HCT116 (cell line): ENCODE results near the gene SERPINH1. TPM values are rescaled to one million over a fixed set of nuclear protein-coding genes. Genes with fewer than 3 reads are reported as not detected.

ENCODE experiments used
- ATAC-seq: fragments of 200-7000 bp; cut with Tn5 transposase; 2 replicates; pipeline ENCODE4 v1.9.1; 2020; ENCODE audit warnings: mild to moderate bottlenecking, moderate library complexity
- BruUV-seq: library from RNA; stranded (reverse); fragments of 400-500 nt; replicated peaks from 2 replicates; lab custom pipeline; 2021; lab: Mats Ljungman, UMichigan
- CTCF ChIA-PET: fragments of 300-600 bp; sonication (Branson Sonifier 250); formaldehyde crosslinking; loops from one replicate; lab custom pipeline; 2021; ENCODE audit warnings: antibody characterized with exemption; lab: Charles Lee
- POLR2A ChIA-PET: fragments of 300-600, 350-600 bp; sonication (Branson Sonifier 250); formaldehyde crosslinking; loops from one replicate; lab custom pipeline; 2021; ENCODE audit warnings: antibody characterized with exemption; lab: Charles Lee
- RAD21 ChIA-PET, 2 experiments: fragments of 300-600 bp; sonication (Branson Sonifier 250); formaldehyde crosslinking; loops; one replicate each; lab custom pipeline; 2023; ENCODE audit warnings: low total read pairs in 2 of 2; ENCODE audit not compliant: uncharacterized antibody in 2 of 2, unreplicated experiment in 2 of 2, low non-redundant PET in 1 of 2; lab: Charles Lee
- DNase-seq: peaks from one replicate; pipeline ENCODE4 v3.0.0-alpha.2; 2010; ENCODE audit warnings: low read depth, low spot score
- H2AFZ ChIP-seq: fragments of 200-600 bp; shearing (Covaris generic), sonication (generic); 2 replicates; pipeline ENCODE4 v1.6.1; 2017; ENCODE audit warnings: low read depth, mixed run types, mixed read lengths, antibody characterized with exemption, low read length; ENCODE audit not compliant: poor library complexity, severe bottlenecking
- H3K27ac ChIP-seq: 2 replicates; pipeline ENCODE4 v1.5.1; 2012; ENCODE audit warnings: low read depth, low read length
- H3K27me3 ChIP-seq: fragments of 200-600 bp; sonication (generic); 2 replicates; pipeline ENCODE4 v1.6.1; 2016; ENCODE audit warnings: mixed run types, low read length, mixed read lengths; ENCODE audit not compliant: insufficient read depth
- H3K36me3 ChIP-seq, 2 experiments: fragments of 200-500 bp in 1 of 2; fragments of 200-600 bp in 1 of 2; sonication (Bioruptor generic) in 1 of 2; sonication (generic) in 1 of 2; 2 replicates each; pipeline versions ENCODE4 v1.5.1 to v1.6.1; 2014 to 2016; ENCODE audit warnings: low read length in 2 of 2, inconsistent platforms in 1 of 2, mixed read lengths in 1 of 2, mixed run types in 1 of 2; ENCODE audit not compliant: insufficient read depth in 2 of 2, control insufficient read depth in 1 of 2
- H3K4me1 ChIP-seq, 2 experiments: fragments of 200-600 bp in 1 of 2; sonication (generic) in 1 of 2; 2 replicates each; pipeline versions ENCODE4 v1.5.1 to v1.6.1; 2012 to 2017; ENCODE audit warnings: low read length in 2 of 2, inconsistent platforms in 1 of 2, mild to moderate bottlenecking in 1 of 2, mixed read lengths in 1 of 2, mixed run types in 1 of 2, moderate library complexity in 1 of 2; ENCODE audit not compliant: insufficient read depth in 2 of 2, control insufficient read depth in 1 of 2
- H3K4me2 ChIP-seq: fragments of 200-600 bp; sonication (generic); 2 replicates; pipeline ENCODE4 v1.6.1; 2017; ENCODE audit warnings: mixed run types, low read length, mixed read lengths
- H3K4me3 ChIP-seq, 2 experiments: fragments of 200-600 bp in 1 of 2; sonication (generic) in 1 of 2; replicated peaks in 1 of 2; 2 replicates each; pipeline ENCODE4 v1.5.1; 2011 to 2016; ENCODE audit warnings: low read length in 2 of 2, control low read depth in 1 of 2, low read depth in 1 of 2, mild to moderate bottlenecking in 1 of 2, mixed read lengths in 1 of 2, mixed run types in 1 of 2
- H3K79me2 ChIP-seq: fragments of 200-600 bp; sonication (generic); 2 replicates; pipeline ENCODE4 v1.6.1; 2017; ENCODE audit warnings: mild to moderate bottlenecking, mixed run types, low read length, moderate library complexity, mixed read lengths; ENCODE audit not compliant: insufficient read depth
- H3K9ac ChIP-seq: fragments of 200-600 bp; sonication (generic); 2 replicates; pipeline ENCODE4 v1.6.1; 2016; ENCODE audit warnings: low read length, mixed read lengths
- H3K9me2 ChIP-seq: fragments of 200-600 bp; sonication (generic), shearing (Covaris generic); 2 replicates; pipeline ENCODE4 v1.6.1; 2017; ENCODE audit warnings: mixed run types, mild to moderate bottlenecking, moderate library complexity; ENCODE audit not compliant: insufficient read depth
- H3K9me3 ChIP-seq, 2 experiments: fragments of 200-500 bp in 1 of 2; fragments of 200-600 bp in 1 of 2; sonication (Bioruptor generic) in 1 of 2; sonication (generic) in 1 of 2; 2 replicates each; pipeline ENCODE4 v1.6.1; 2014 to 2017; ENCODE audit warnings: low read length in 2 of 2, mixed read lengths in 2 of 2, inconsistent platforms in 1 of 2, low read depth in 1 of 2, mild to moderate bottlenecking in 1 of 2, mixed run types in 1 of 2, moderate library complexity in 1 of 2; ENCODE audit not compliant: control insufficient read depth in 1 of 2, insufficient read depth in 1 of 2
- H4K20me1 ChIP-seq: fragments of 200-600 bp; sonication (generic), shearing (Covaris generic); 2 replicates; pipeline ENCODE4 v1.6.1; 2017; ENCODE audit warnings: mixed run types, mild to moderate bottlenecking, moderate library complexity; ENCODE audit not compliant: insufficient read depth
- CBX3 ChIP-seq: IDR thresholded peaks from 2 replicates; pipeline ENCODE4 v1.6.1; 2012; ENCODE audit warnings: low read depth
- CEBPB ChIP-seq: IDR thresholded peaks from 2 replicates; pipeline ENCODE4 v1.6.1; 2012; ENCODE audit warnings: low read depth
- EGR1 ChIP-seq: IDR thresholded peaks from 2 replicates; pipeline ENCODE4 v1.6.1; 2012; ENCODE audit warnings: low read depth
- ELF1 ChIP-seq: IDR thresholded peaks from 2 replicates; pipeline ENCODE4 v1.6.1; 2012; ENCODE audit warnings: low read depth, borderline replicate concordance
- EZH2 ChIP-seq: fragments of 200-600 bp; sonication (generic); IDR thresholded peaks from 2 replicates; pipeline ENCODE4 v1.6.1; 2017; ENCODE audit warnings: antibody characterized with exemption, mixed run types
- FOSL1 ChIP-seq: IDR thresholded peaks from 2 replicates; pipeline ENCODE4 v1.6.1; 2012; ENCODE audit warnings: low read depth
- JUND ChIP-seq: IDR thresholded peaks from 2 replicates; pipeline ENCODE4 v1.6.1; 2012
- POLR2AphosphoS5 ChIP-seq: IDR thresholded peaks from 2 replicates; pipeline ENCODE4 v1.6.1; 2011; ENCODE audit warnings: mild to moderate bottlenecking, low read depth, low read length, moderate library complexity
- SP1 ChIP-seq: IDR thresholded peaks from 2 replicates; pipeline ENCODE4 v1.6.1; 2012; ENCODE audit warnings: low read depth
- SRF ChIP-seq: IDR thresholded peaks from 2 replicates; pipeline ENCODE4 v1.6.1; 2012; ENCODE audit warnings: low read depth
- TCF7L2 ChIP-seq: IDR thresholded peaks from 2 replicates; pipeline ENCODE4 v1.7.0; 2011; ENCODE audit warnings: borderline replicate concordance, inconsistent platforms; ENCODE audit not compliant: insufficient read depth, insufficient read length; ENCODE audit errors: extremely low read depth
- ZFX ChIP-seq: fragments of 450-650 bp; IDR thresholded peaks from 2 replicates; pipeline ENCODE4 v1.6.1; 2017
- ZNF274 ChIP-seq: fragments of 200-500 bp; sonication (Bioruptor generic); IDR thresholded peaks from 2 replicates; pipeline ENCODE4 v1.6.1; 2014; ENCODE audit warnings: mild to moderate bottlenecking, low read depth, low read length, inconsistent platforms
- intact Hi-C: fragments of 100-400 bp; cut with micrococcal nuclease; formaldehyde crosslinking; loops from 2 replicates; pipeline ENCODE4 v1.10.0; 2022
- total RNA-seq: library from RNA; stranded (reverse); gene quantifications from one replicate; pipeline ENCODE4 v1.2.1, GENCODE V29; 2021; ENCODE audit not compliant: unreplicated experiment
- TF ChIP-seq, protein P1 (sequence below): IDR thresholded peaks from 2 replicates; pipeline ENCODE4 v1.6.1; 2012
- TF ChIP-seq, protein P2 (sequence below), 3 experiments: fragments of 200-600 bp in 1 of 3; sonication (generic) in 1 of 3; IDR thresholded peaks in 2 of 3; conservative IDR thresholded peaks in 1 of 3; 2 replicates each; pipeline ENCODE4 v1.5.1; 2012 to 2017; ENCODE audit warnings: low read depth in 2 of 3, low read length in 2 of 3, antibody characterized with exemption in 1 of 3, borderline replicate concordance in 1 of 3, control low read depth in 1 of 3, mild to moderate bottlenecking in 1 of 3, mixed read lengths in 1 of 3, mixed run types in 1 of 3, moderate library complexity in 1 of 3; ENCODE audit not compliant: insufficient read depth in 1 of 3
- TF ChIP-seq, protein P3 (sequence below): IDR thresholded peaks from 2 replicates; pipeline ENCODE4 v1.6.1; 2011; ENCODE audit warnings: mild to moderate bottlenecking, low read length, moderate library complexity; ENCODE audit not compliant: insufficient replicate concordance; ENCODE audit errors: extremely low read depth
- TF ChIP-seq, protein P4 (sequence below): IDR thresholded peaks from 2 replicates; pipeline ENCODE4 v1.6.1; 2012; ENCODE audit warnings: low read depth

The SERPINH1 gene
- total RNA-seq, 1 experiment from 2014 or later: 84.9 TPM

DNA sequence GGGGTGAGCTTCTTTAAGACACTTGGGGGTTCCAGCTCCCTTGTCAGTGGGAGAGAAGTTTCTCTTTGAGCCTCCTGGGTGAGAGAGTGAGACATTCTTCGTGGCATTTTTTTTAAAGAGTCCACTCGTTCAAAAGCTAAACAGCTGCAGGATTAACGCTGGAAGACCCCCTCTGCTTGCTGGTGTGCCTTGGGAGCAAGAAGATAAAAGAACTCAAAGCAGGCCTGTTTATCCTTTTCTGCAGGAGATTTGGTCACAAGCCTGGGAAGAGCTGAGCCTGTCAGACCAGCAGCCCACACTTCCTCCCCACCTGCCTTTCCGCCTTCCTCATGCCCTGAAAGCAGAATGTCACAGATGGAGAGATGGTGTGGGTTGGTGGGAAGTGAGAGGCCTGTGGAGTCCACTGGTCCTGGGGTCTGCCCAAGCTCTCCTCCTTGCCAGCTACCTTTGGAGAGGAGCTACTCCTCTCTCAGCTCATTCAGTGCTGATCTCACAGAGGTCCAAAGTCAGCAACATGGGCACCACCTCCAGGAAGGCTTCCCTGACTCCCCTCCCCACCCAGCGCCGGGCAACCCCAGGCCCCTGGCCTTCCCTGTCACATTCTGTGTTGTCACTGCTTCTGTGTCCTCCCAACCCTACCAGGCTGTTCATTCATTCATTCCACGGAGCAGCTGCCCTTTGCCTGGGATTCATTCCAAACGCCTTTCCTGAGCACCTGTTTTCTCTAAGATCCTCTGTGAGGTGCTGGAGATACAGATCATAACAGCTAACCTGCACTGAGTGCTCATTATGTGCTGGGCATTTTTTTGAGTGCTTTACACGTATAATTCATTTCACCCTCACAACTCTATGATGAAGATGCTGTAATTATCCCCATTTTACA, 43.0 kb upstream of the SERPINH1 start:
- Histone ChIP-seq H3K36me3 (no peaks in the 10 kb centered on the region), H4K20me1 (no peaks in the 10 kb centered on the region), H3K4me1 (peaks cover 0 to 3% of the 10 kb centered on the region in 2 experiments; a peak in 1 of 4 replicates), H3K4me2 (no peak overlapping the region), H3K27ac (no peak overlapping the region), H3K9ac (no peak overlapping the region), H3K79me2 (no peaks in the 10 kb centered on the region), H2AFZ (no peak overlapping the region), H3K4me3 (no peak overlapping the region), H3K9me3 (no peaks in the 10 kb centered on the region), H3K27me3 (no peaks in the 10 kb centered on the region), H3K9me2 (no peaks in the 10 kb centered on the region)
- POLR2A ChIA-PET: no interaction called here
- intact Hi-C loops: no loop called here
- RAD21 ChIA-PET: no interaction called here
- ATAC-seq: no peak
- no peak for TF ChIP-seq ZNF274
- no peak for TF ChIP-seq CEBPB
- TF ChIP-seq CBX3: no peak
- TF ChIP-seq, protein P1, sequence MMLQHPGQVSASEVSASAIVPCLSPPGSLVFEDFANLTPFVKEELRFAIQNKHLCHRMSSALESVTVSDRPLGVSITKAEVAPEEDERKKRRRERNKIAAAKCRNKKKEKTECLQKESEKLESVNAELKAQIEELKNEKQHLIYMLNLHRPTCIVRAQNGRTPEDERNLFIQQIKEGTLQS: no peak
- TF ChIP-seq SP1: no peak
- TF ChIP-seq, protein P2, sequence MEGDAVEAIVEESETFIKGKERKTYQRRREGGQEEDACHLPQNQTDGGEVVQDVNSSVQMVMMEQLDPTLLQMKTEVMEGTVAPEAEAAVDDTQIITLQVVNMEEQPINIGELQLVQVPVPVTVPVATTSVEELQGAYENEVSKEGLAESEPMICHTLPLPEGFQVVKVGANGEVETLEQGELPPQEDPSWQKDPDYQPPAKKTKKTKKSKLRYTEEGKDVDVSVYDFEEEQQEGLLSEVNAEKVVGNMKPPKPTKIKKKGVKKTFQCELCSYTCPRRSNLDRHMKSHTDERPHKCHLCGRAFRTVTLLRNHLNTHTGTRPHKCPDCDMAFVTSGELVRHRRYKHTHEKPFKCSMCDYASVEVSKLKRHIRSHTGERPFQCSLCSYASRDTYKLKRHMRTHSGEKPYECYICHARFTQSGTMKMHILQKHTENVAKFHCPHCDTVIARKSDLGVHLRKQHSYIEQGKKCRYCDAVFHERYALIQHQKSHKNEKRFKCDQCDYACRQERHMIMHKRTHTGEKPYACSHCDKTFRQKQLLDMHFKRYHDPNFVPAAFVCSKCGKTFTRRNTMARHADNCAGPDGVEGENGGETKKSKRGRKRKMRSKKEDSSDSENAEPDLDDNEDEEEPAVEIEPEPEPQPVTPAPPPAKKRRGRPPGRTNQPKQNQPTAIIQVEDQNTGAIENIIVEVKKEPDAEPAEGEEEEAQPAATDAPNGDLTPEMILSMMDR (IDR thresholded peaks at IDR 0.05 in 2 of 3, conservative IDR thresholded peaks at IDR 0.05 in 1 of 3; ENCODE audit: borderline replicate concordance in 1 of 3, insufficient read depth in 1 of 3, low read depth in 2 of 3, low read length in 2 of 3): no peak
- TF ChIP-seq POLR2AphosphoS5: no peak
- no peak for TF ChIP-seq FOSL1
- no peak for TF ChIP-seq EZH2
- TF ChIP-seq, protein P3, sequence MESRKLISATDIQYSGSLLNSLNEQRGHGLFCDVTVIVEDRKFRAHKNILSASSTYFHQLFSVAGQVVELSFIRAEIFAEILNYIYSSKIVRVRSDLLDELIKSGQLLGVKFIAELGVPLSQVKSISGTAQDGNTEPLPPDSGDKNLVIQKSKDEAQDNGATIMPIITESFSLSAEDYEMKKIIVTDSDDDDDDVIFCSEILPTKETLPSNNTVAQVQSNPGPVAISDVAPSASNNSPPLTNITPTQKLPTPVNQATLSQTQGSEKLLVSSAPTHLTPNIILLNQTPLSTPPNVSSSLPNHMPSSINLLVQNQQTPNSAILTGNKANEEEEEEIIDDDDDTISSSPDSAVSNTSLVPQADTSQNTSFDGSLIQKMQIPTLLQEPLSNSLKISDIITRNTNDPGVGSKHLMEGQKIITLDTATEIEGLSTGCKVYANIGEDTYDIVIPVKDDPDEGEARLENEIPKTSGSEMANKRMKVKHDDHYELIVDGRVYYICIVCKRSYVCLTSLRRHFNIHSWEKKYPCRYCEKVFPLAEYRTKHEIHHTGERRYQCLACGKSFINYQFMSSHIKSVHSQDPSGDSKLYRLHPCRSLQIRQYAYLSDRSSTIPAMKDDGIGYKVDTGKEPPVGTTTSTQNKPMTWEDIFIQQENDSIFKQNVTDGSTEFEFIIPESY: no peak
- TF ChIP-seq ZFX: no peak
- no peak for TF ChIP-seq EGR1
- TF ChIP-seq JUND: no peak
- TF ChIP-seq SRF: no peak
- TF ChIP-seq TCF7L2: no peak
- TF ChIP-seq, protein P4, sequence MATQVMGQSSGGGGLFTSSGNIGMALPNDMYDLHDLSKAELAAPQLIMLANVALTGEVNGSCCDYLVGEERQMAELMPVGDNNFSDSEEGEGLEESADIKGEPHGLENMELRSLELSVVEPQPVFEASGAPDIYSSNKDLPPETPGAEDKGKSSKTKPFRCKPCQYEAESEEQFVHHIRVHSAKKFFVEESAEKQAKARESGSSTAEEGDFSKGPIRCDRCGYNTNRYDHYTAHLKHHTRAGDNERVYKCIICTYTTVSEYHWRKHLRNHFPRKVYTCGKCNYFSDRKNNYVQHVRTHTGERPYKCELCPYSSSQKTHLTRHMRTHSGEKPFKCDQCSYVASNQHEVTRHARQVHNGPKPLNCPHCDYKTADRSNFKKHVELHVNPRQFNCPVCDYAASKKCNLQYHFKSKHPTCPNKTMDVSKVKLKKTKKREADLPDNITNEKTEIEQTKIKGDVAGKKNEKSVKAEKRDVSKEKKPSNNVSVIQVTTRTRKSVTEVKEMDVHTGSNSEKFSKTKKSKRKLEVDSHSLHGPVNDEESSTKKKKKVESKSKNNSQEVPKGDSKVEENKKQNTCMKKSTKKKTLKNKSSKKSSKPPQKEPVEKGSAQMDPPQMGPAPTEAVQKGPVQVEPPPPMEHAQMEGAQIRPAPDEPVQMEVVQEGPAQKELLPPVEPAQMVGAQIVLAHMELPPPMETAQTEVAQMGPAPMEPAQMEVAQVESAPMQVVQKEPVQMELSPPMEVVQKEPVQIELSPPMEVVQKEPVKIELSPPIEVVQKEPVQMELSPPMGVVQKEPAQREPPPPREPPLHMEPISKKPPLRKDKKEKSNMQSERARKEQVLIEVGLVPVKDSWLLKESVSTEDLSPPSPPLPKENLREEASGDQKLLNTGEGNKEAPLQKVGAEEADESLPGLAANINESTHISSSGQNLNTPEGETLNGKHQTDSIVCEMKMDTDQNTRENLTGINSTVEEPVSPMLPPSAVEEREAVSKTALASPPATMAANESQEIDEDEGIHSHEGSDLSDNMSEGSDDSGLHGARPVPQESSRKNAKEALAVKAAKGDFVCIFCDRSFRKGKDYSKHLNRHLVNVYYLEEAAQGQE: no peak
- no peak for TF ChIP-seq ELF1
- CTCF ChIA-PET: interaction anchor here (1.4 to 1.6 kb wide), 2 partner anchors 13 to 74 kb away, joined by 3 to 4 read pairs; no protein-coding TSS in a partner anchor
- BruUV-seq: no TSS peak
- no peak for DNase-seq
